Activated CD4-positive, alpha-beta memory T cell treated with anti-CD3 and anti-CD28 coated beads for 36 hours (primary cell): ENCODE results near the gene ROS1. TPM values are rescaled to one million over a fixed set of nuclear protein-coding genes. Genes with fewer than 3 reads are reported as not detected.

Experiments
- CTCF ChIA-PET: fragments of 350-600 bp; sonication (Branson Sonifier 250); formaldehyde crosslinking; loops from one replicate; lab custom pipeline; 2021; ENCODE audit warnings: antibody characterized with exemption, inconsistent platforms; lab: Charles Lee
- POLR2A ChIA-PET: fragments of 350-600 bp; sonication (Branson Sonifier 250); formaldehyde crosslinking; loops from one replicate; lab custom pipeline; 2021; ENCODE audit warnings: antibody characterized with exemption; lab: Charles Lee
- DNase-seq: peaks from one replicate; pipeline ENCODE4 v3.0.0-alpha.2; 2020
- H3K27ac Mint-ChIP-seq: one replicate; pipeline ENCODE4 v1.8.0; 2021; ENCODE audit warnings: mixed read lengths
- H3K27me3 Mint-ChIP-seq: one replicate; pipeline ENCODE4 v1.8.0; 2021; ENCODE audit warnings: mixed read lengths
- H3K36me3 Mint-ChIP-seq: one replicate; pipeline ENCODE4 v1.8.0; 2021; ENCODE audit warnings: mixed read lengths
- H3K4me1 Mint-ChIP-seq: one replicate; pipeline ENCODE4 v1.8.0; 2021; ENCODE audit warnings: low read depth, mixed read lengths
- H3K4me3 Mint-ChIP-seq: one replicate; pipeline ENCODE4 v1.8.0; 2021; ENCODE audit warnings: mild to moderate bottlenecking, mixed read lengths
- H3K9me3 Mint-ChIP-seq: one replicate; pipeline ENCODE4 v1.8.0; 2021; ENCODE audit warnings: mixed read lengths
- intact Hi-C: fragments of 100-400 bp; cut with micrococcal nuclease; formaldehyde crosslinking; loops from one replicate; pipeline ENCODE4 v1.15.1; 2023
- total RNA-seq, 2 experiments: library from RNA; stranded (reverse); gene quantifications; one replicate each; pipeline ENCODE4 v1.2.3, GENCODE V29; 2021

Gene ROS1
- total RNA-seq, 2 experiments from 2014 or later = not detected

- no peak overlapping the region for H3K4me3 Mint-ChIP-seq
- H3K9me3 Mint-ChIP-seq = no peaks in the 10 kb centered on the region
- CTCF ChIA-PET = interaction anchor here (1.2 kb wide), 1 partner anchor 19 kb away, joined by 3 read pairs; no protein-coding TSS in a partner anchor
- H3K27me3 Mint-ChIP-seq = peaks cover 9% of the 10 kb centered on the region
- POLR2A ChIA-PET = no interaction called here
- H3K36me3 Mint-ChIP-seq = no peaks in the 10 kb centered on the region
- H3K27ac Mint-ChIP-seq = no peak overlapping the region
- no peaks in the 10 kb centered on the region for H3K4me1 Mint-ChIP-seq
- no peak for DNase-seq
- intact Hi-C loops = no loop called here
Measured at GRCh38 chr6:117371492-117371891, 54.2 kb downstream of the ROS1 start.

- Mint-ChIP-seq H3K4me1 (no peaks in the 10 kb centered on the region), H3K4me3 (no peak overlapping the region), H3K27me3 (peaks cover 2% of the 10 kb centered on the region), H3K27ac (no peak overlapping the region), H3K9me3 (no peaks in the 10 kb centered on the region), H3K36me3 (no peaks in the 10 kb centered on the region)
- ChIA-PET CTCF (no interaction called here), POLR2A (no interaction called here)
- intact Hi-C loops = no loop called here
- no peak for DNase-seq
Measured at GRCh38 chr6:117359581-117359980, 66.2 kb downstream of the ROS1 start.

GRCh38 chr6:117354671-117355070, 71.1 kb downstream of the ROS1 start:
- no peak overlapping the region for H3K4me3 Mint-ChIP-seq
- no peak for DNase-seq
- H3K4me1 Mint-ChIP-seq = no peaks in the 10 kb centered on the region
- intact Hi-C loops = no loop called here
- ChIA-PET POLR2A (no interaction called here), CTCF (no interaction called here)
- no peaks in the 10 kb centered on the region for H3K36me3 Mint-ChIP-seq
- H3K27ac Mint-ChIP-seq = no peak overlapping the region
- H3K27me3 Mint-ChIP-seq = peaks cover 2% of the 10 kb centered on the region
- no peaks in the 10 kb centered on the region for H3K9me3 Mint-ChIP-seq

GRCh38 chr6:117352466-117353081, 73.2 kb downstream of the ROS1 start:
- Mint-ChIP-seq H3K27ac (no peak overlapping the region), H3K36me3 (no peaks in the 10 kb centered on the region), H3K4me1 (no peaks in the 10 kb centered on the region), H3K27me3 (no peaks in the 10 kb centered on the region), H3K4me3 (no peak overlapping the region), H3K9me3 (no peaks in the 10 kb centered on the region)
- DNase-seq = no peak
- CTCF ChIA-PET = interaction anchor here (0.8 to 1.0 kb wide), 3 partner anchors 15 to 251 kb away, joined by 3 to 4 read pairs (median 4); no protein-coding TSS in a partner anchor
- POLR2A ChIA-PET = no interaction called here
- intact Hi-C loops = no loop called here

DNA sequence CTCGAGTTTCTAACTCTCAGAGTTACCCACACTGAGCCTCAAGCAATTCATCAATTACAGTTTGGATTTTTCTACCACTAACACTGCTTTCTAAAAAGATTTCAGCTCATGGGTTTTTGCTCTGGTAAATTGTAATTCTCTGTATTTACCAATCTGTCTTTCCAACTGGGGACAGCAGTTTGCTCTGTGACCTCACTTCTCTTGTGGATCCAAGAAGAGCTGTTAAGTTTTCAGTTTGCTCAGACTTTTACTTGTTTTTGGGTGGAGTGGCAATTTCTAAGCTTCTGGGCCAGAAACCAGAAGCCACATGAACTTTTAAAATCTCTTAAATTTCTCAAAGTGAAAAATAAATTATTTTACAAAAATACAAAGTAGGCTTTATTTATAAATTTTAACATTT, 74.2 kb downstream of the ROS1 start:
- Mint-ChIP-seq H3K4me3 (no peak overlapping the region), H3K9me3 (no peaks in the 10 kb centered on the region), H3K4me1 (no peaks in the 10 kb centered on the region), H3K27ac (no peak overlapping the region), H3K36me3 (no peaks in the 10 kb centered on the region), H3K27me3 (no peaks in the 10 kb centered on the region)
- intact Hi-C loops = no loop called here
- ChIA-PET POLR2A (no interaction called here), CTCF (interaction anchor here (0.6 to 1.5 kb wide), 2 partner anchors 99 to 250 kb away, joined by 3 to 4 read pairs; partner anchors contain the start of gene GOPC)
- DNase-seq = no peak

GRCh38 chr6:117346142-117346930, 79.4 kb downstream of the ROS1 start:
- Mint-ChIP-seq H3K27ac (no peak overlapping the region), H3K36me3 (no peaks in the 10 kb centered on the region), H3K4me3 (no peak overlapping the region), H3K4me1 (no peaks in the 10 kb centered on the region), H3K9me3 (no peaks in the 10 kb centered on the region), H3K27me3 (peaks cover 3% of the 10 kb centered on the region)
- intact Hi-C loops = loop anchor here (1.0 to 2.0 kb wide), 4 partner anchors 102 to 259 kb away; no protein-coding TSS in a partner anchor
- POLR2A ChIA-PET = no interaction called here
- no peak for DNase-seq
- CTCF ChIA-PET = interaction anchor here (0.6 to 1.1 kb wide), 2 partner anchors 259 to 928 kb away, joined by 3 read pairs; no protein-coding TSS in a partner anchor

DNA sequence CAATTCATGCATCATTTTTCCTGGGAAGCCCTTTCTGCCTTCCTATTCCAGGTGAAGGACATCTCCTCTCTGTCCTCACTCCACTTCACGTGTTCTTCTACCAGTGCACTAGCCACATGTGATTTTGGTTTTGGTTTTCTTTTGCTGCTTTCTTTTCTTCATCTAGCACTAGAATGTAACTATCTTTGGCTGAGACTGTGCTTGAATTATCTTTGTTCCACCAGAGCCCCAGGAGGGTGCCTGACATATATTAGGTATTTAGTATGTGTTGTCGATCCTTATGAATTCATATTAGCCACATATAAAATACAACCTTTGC, 80.5 kb downstream of the ROS1 start:
- H3K36me3 Mint-ChIP-seq = no peaks in the 10 kb centered on the region
- DNase-seq = no peak

GRCh38 chr6:117344444-117345291, 81.1 kb downstream of the ROS1 start:
- Mint-ChIP-seq H3K27me3 (peaks cover 3% of the 10 kb centered on the region), H3K4me3 (no peak overlapping the region), H3K27ac (no peak overlapping the region), H3K36me3 (no peaks in the 10 kb centered on the region), H3K4me1 (no peaks in the 10 kb centered on the region), H3K9me3 (no peaks in the 10 kb centered on the region)
- CTCF ChIA-PET = interaction anchor here (0.7 to 1.3 kb wide), 4 partner anchors 260 to 265 kb away, joined by 3 to 8 read pairs (median 3); no protein-coding TSS in a partner anchor
- intact Hi-C loops = no loop called here
- POLR2A ChIA-PET = no interaction called here
- no peak for DNase-seq

More for the DNA sequence above, 80.5 kb downstream of the ROS1 start:
- ChIA-PET POLR2A (no interaction called here), CTCF (interaction anchor here (0.7 kb wide), 2 partner anchors 259 to 265 kb away, joined by 3 read pairs; no protein-coding TSS in a partner anchor)
- H3K9me3 Mint-ChIP-seq = no peaks in the 10 kb centered on the region
- no peak overlapping the region for H3K4me3 Mint-ChIP-seq
- no peak overlapping the region for H3K27ac Mint-ChIP-seq
- H3K27me3 Mint-ChIP-seq = peaks cover 3% of the 10 kb centered on the region
- intact Hi-C loops = no loop called here
- H3K4me1 Mint-ChIP-seq = no peaks in the 10 kb centered on the region

DNA sequence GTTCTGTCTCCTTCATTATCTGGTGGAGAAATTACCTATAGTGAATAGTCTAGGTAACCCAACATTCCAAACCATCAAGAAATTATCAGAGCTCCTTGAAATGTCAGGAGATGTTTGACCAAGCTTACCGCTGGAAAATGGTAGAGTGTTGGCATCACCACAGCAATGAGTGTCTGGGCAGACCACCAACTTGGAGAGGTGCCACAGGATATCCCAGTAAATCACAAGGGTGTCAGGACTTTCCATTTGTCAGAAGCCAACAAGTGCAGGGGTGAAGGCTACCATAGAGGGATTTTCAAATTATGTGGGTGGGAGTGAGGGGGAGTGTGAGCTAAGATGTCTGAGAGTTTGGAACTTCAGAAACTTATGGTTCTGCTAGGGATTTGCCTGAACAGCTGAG, 87.2 kb downstream of the ROS1 start:
- POLR2A ChIA-PET = no interaction called here
- no peak overlapping the region for H3K27ac Mint-ChIP-seq
- H3K4me3 Mint-ChIP-seq = no peak overlapping the region
- H3K9me3 Mint-ChIP-seq = no peaks in the 10 kb centered on the region
- no peaks in the 10 kb centered on the region for H3K4me1 Mint-ChIP-seq
- CTCF ChIA-PET = interaction anchor here (0.5 to 1.2 kb wide), 2 partner anchors 12 to 14 kb away, joined by 3 to 4 read pairs; no protein-coding TSS in a partner anchor
- no peak for DNase-seq
- peaks cover 6% of the 10 kb centered on the region for H3K27me3 Mint-ChIP-seq
- H3K36me3 Mint-ChIP-seq = no peaks in the 10 kb centered on the region
- intact Hi-C loops = no loop called here

- H3K4me1 Mint-ChIP-seq = no peaks in the 10 kb centered on the region
- DNase-seq = no peak
- H3K27me3 Mint-ChIP-seq = peaks cover 24% of the 10 kb centered on the region
- intact Hi-C loops = no loop called here
- H3K4me3 Mint-ChIP-seq = no peak overlapping the region
- no peaks in the 10 kb centered on the region for H3K36me3 Mint-ChIP-seq
- H3K27ac Mint-ChIP-seq = no peak overlapping the region
- peaks cover 4% of the 10 kb centered on the region for H3K9me3 Mint-ChIP-seq
- CTCF ChIA-PET = no interaction called here
- POLR2A ChIA-PET = no interaction called here
Measured at GRCh38 chr6:117329926-117330325, 95.8 kb downstream of the ROS1 start.

DNA sequence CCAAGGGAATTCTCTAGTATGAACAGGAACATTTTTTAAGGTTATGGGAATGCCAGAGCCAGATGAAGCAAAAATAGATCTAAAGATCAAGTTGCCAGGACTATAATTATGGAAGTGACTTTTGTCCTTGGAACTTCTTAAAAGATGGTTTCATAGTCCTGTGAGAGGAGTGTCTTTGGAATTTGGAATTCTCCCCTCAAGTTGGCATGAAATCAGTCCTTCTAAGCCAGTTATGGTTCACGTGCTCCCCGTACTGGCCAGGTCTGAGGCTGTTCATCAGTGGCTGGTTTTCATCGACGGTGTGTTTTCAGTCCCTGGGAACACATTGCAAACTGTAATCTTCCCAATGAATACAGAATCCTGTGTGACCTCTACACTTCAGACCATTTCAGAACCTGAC, 97.2 kb downstream of the ROS1 start:
- H3K27me3 Mint-ChIP-seq = peaks cover 24% of the 10 kb centered on the region
- POLR2A ChIA-PET = no interaction called here
- no peaks in the 10 kb centered on the region for H3K36me3 Mint-ChIP-seq
- no peaks in the 10 kb centered on the region for H3K4me1 Mint-ChIP-seq
- no peak overlapping the region for H3K27ac Mint-ChIP-seq
- H3K9me3 Mint-ChIP-seq = peaks cover 4% of the 10 kb centered on the region
- no peak for DNase-seq
- intact Hi-C loops = no loop called here
- H3K4me3 Mint-ChIP-seq = no peak overlapping the region
- CTCF ChIA-PET = no interaction called here

DNA sequence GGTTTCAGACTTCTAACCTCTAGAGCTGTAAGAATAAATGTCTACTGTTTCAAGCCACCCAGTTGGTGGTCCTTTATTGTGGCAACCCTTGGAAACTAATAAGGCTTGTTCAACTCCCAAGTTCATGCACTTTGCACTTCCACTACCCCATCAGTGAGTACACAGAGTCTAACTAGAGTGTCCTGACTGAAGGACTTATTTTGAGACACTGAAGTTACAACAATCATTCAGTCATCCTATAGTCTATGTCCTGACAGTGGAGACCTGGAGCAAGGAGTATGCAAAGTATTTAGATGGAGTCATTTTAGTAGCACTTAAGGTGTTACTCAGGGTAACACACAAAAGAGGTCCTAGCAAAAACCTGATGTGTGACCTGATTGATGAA, 97.7 kb downstream of the ROS1 start:
- no peak for DNase-seq
- H3K27ac Mint-ChIP-seq = no peak overlapping the region
- H3K36me3 Mint-ChIP-seq = no peaks in the 10 kb centered on the region
- POLR2A ChIA-PET = no interaction called here
- H3K9me3 Mint-ChIP-seq = peaks cover 4% of the 10 kb centered on the region
- no peaks in the 10 kb centered on the region for H3K4me1 Mint-ChIP-seq
- CTCF ChIA-PET = no interaction called here
- H3K4me3 Mint-ChIP-seq = no peak overlapping the region
- peaks cover 24% of the 10 kb centered on the region for H3K27me3 Mint-ChIP-seq
- intact Hi-C loops = no loop called here
